Measurements from ENCODE around the gene SLC4A1AP. TPM values are rescaled to one million over a fixed set of nuclear protein-coding genes. Genes with fewer than 3 reads are reported as not detected.

SLC4A1AP gene
- polyA plus RNA-seq, 1 of the 3 experiments (the other 2 are of a cell fraction): 9.4 TPM

DNA sequence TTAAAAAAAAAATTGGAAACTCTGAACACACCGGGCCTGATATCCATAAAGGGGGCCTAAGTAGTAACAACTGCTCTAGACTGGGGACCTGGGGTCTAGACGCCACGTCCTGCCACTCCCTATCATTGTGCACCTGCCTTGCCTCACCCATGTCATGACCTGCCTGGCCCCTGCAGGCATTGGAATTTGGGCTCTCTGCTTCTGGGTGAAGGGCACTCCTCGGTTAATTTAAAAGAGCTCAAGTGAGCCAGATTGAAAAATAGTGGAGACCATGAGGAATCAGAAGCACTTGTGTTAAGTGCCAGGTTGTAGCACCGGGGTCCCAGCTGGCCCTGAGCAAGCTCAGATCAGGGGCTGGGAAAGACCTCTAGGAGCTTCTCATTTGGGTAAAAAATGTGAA, 48.1 kb downstream of the SLC4A1AP start:
- Histone ChIP-seq H3K9me3 (no peaks in the 10 kb centered on the region), H3K9ac (no peak overlapping the region), H3K4me2 (no peak overlapping the region), H2AFZ (ENCODE audit: low read depth) (no peak overlapping the region), H3K4me1 (ENCODE audit: control insufficient read depth in 1 of 2, insufficient read depth in 2 of 2, low read depth in 1 of 2, low read length in 1 of 2) (peaks cover 4 to 6% of the 10 kb centered on the region in 2 experiments; a peak in 3 of 4 replicates), H4K20me1 (ENCODE audit: insufficient read depth) (no peaks in the 10 kb centered on the region), H3K27me3 (ENCODE audit: insufficient read depth) (no peaks in the 10 kb centered on the region), H3K79me2 (ENCODE audit: insufficient read depth) (no peaks in the 10 kb centered on the region), H3K4me3 (ENCODE audit: low read depth in 2 of 2, low read length in 1 of 2) (no peak overlapping the region), H3F3A (replicated peaks; ENCODE audit: insufficient read depth) (peaks cover 8% of the 10 kb centered on the region), H3K27ac (ENCODE audit: low read depth in 2 of 2, low read length in 1 of 2) (no peak overlapping the region), H3K9me2 (no peaks in the 10 kb centered on the region), H3K36me3 (replicated peaks in 1 of 2; ENCODE audit: control insufficient read depth in 1 of 2, insufficient read depth in 2 of 2, low read length in 1 of 2) (no peaks in the 10 kb centered on the region)
- TF ChIP-seq, protein P1, sequence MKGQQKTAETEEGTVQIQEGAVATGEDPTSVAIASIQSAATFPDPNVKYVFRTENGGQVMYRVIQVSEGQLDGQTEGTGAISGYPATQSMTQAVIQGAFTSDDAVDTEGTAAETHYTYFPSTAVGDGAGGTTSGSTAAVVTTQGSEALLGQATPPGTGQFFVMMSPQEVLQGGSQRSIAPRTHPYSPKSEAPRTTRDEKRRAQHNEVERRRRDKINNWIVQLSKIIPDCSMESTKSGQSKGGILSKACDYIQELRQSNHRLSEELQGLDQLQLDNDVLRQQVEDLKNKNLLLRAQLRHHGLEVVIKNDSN (IDR thresholded peaks at IDR 0.05; ENCODE audit: borderline replicate concordance, low read depth): no peak
- no peak for TF ChIP-seq FOXM1 (IDR thresholded peaks at IDR 0.05; ENCODE audit: low read depth)
- TF ChIP-seq TEAD4 (IDR thresholded peaks at IDR 0.05; ENCODE audit: borderline replicate concordance, insufficient read depth): no peak
- TF ChIP-seq FOXJ3 (CRISPR knock-in tag; IDR thresholded peaks at IDR 0.05): no peak
- no peak for TF ChIP-seq EP300 (IDR thresholded peaks at IDR 0.05; ENCODE audit: borderline replicate concordance in 1 of 2, low read depth in 1 of 2, low read length in 1 of 2)
- TF ChIP-seq RCOR1 (IDR thresholded peaks at IDR 0.05; ENCODE audit: low read length): no peak
- TF ChIP-seq, protein P2, sequence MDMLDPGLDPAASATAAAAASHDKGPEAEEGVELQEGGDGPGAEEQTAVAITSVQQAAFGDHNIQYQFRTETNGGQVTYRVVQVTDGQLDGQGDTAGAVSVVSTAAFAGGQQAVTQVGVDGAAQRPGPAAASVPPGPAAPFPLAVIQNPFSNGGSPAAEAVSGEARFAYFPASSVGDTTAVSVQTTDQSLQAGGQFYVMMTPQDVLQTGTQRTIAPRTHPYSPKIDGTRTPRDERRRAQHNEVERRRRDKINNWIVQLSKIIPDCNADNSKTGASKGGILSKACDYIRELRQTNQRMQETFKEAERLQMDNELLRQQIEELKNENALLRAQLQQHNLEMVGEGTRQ (IDR thresholded peaks at IDR 0.05; ENCODE audit: borderline replicate concordance, low read depth, low read length): no peak
- TF ChIP-seq, protein P3, sequence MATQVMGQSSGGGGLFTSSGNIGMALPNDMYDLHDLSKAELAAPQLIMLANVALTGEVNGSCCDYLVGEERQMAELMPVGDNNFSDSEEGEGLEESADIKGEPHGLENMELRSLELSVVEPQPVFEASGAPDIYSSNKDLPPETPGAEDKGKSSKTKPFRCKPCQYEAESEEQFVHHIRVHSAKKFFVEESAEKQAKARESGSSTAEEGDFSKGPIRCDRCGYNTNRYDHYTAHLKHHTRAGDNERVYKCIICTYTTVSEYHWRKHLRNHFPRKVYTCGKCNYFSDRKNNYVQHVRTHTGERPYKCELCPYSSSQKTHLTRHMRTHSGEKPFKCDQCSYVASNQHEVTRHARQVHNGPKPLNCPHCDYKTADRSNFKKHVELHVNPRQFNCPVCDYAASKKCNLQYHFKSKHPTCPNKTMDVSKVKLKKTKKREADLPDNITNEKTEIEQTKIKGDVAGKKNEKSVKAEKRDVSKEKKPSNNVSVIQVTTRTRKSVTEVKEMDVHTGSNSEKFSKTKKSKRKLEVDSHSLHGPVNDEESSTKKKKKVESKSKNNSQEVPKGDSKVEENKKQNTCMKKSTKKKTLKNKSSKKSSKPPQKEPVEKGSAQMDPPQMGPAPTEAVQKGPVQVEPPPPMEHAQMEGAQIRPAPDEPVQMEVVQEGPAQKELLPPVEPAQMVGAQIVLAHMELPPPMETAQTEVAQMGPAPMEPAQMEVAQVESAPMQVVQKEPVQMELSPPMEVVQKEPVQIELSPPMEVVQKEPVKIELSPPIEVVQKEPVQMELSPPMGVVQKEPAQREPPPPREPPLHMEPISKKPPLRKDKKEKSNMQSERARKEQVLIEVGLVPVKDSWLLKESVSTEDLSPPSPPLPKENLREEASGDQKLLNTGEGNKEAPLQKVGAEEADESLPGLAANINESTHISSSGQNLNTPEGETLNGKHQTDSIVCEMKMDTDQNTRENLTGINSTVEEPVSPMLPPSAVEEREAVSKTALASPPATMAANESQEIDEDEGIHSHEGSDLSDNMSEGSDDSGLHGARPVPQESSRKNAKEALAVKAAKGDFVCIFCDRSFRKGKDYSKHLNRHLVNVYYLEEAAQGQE (IDR thresholded peaks at IDR 0.05; ENCODE audit: low read depth, low read length): no peak
- TF ChIP-seq RAD21 (IDR thresholded peaks at IDR 0.05; ENCODE audit: low read length): no peak
- 95% methylated on average over 5 of the region's 5 CpGs for WGBS (ENCODE audit: low lambda C conversion rate)
- ChIA-PET POLR2A (no interaction called here), CTCF (interaction anchor here (0.7 to 5.2 kb wide), 8 partner anchors 8 to 741 kb away, joined by 3 to 64 read pairs (median 4); no protein-coding TSS in a partner anchor)
- DNase-seq: no peak

DNA sequence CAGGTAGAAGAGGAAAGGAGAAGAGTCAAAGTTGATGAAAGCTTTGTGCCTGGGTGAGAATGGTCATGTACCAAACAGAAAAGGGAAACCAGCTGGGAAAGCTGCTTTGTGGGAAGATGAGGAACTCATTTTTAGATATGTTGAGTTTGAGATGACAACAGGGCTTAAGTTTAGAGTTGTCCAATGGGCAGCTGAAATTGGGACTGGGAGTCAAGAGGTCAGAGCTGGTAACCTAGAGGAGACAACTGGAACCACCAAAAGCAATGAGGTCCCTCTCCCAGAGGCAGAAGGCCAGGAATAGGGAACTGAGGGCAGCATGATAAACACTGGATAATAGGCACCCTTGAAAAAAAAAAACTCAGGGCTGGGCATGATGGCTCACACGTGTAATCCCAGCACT, 48.8 kb downstream of the SLC4A1AP start:
- TF ChIP-seq EZH2phosphoT487 (IDR thresholded peaks at IDR 0.05; ENCODE audit: borderline replicate concordance, low read depth): no peak
- TF ChIP-seq, protein P2 (IDR thresholded peaks at IDR 0.05; ENCODE audit: borderline replicate concordance, low read depth, low read length): no peak
- Histone ChIP-seq H3K9ac (no peak overlapping the region), H3K9me3 (no peaks in the 10 kb centered on the region), H3K27me3 (ENCODE audit: insufficient read depth) (no peaks in the 10 kb centered on the region), H3K27ac (ENCODE audit: low read depth in 2 of 2, low read length in 1 of 2) (no peak overlapping the region), H3K4me3 (ENCODE audit: low read depth in 2 of 2, low read length in 1 of 2) (no peak overlapping the region), H3K4me1 (ENCODE audit: control insufficient read depth in 1 of 2, insufficient read depth in 2 of 2, low read depth in 1 of 2, low read length in 1 of 2) (peaks cover 0 to 11% of the 10 kb centered on the region in 2 experiments; a peak in 1 of 4 replicates), H3K4me2 (no peak overlapping the region), H3K36me3 (replicated peaks in 1 of 2; ENCODE audit: control insufficient read depth in 1 of 2, insufficient read depth in 2 of 2, low read length in 1 of 2) (no peaks in the 10 kb centered on the region), H3F3A (replicated peaks; ENCODE audit: insufficient read depth) (peaks cover 12% of the 10 kb centered on the region), H3K79me2 (ENCODE audit: insufficient read depth) (no peaks in the 10 kb centered on the region), H4K20me1 (ENCODE audit: insufficient read depth) (no peaks in the 10 kb centered on the region), H3K9me2 (no peaks in the 10 kb centered on the region), H2AFZ (ENCODE audit: low read depth) (no peak overlapping the region)
- CTCF ChIA-PET: interaction anchor here (0.8 to 5.2 kb wide), 8 partner anchors 9 to 740 kb away, joined by 3 to 64 read pairs (median 4); no protein-coding TSS in a partner anchor
- WGBS (ENCODE audit: low lambda C conversion rate): 86% methylated on average over 1 of the region's 1 CpG
- DNase-seq: no peak
- POLR2A ChIA-PET: no interaction called here

Measured in SK-N-SH (cell line).